SKM-1 (cell line): ENCODE data around the gene CORO2B.

Experiments
- DNase-seq: peaks from one replicate; lab custom pipeline; 2025; ENCODE audit not compliant: unreplicated experiment; lab: John Stamatoyannopoulos, UW

The CORO2B gene

DNA sequence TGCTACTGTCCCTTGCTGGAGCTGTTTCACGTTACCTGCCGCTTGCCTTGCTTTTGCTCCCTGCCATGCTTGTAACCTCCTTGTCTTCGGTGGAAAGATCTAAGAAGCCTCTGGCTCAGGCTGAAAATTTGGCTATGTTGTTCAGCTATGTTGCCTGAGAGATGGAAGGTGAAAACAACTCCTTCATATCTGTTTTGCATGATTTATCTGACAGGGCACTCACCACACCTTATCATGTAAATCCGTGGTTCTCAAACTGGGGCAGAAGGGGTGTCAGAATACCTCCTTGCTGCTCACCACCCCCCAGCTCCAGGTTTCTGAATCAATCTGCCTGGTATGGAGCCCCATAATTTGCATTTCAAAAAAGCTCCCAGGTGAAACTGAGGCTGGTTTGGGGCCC lies 6.5 kb upstream of the CORO2B start:
- no peak for DNase-seq

DNA sequence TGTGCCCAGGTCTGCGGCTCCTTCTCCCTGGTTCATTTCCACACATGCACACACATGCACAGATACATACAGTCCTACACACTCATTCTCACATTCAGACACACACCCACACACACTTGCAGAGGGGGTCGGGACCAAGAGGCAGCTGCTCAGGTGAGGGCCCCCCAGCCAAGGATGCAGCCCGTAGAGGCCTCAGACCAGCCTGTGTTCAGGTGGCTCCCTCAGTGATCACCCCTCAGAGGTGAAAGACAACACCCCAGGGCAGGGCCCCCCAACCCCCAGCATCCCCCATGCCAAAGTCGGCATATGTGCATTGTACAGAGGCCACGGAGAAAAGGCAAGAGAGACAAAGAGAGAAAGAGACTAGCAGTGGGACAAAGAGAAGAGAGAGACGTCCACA lies 5.9 kb upstream of the CORO2B start:
- no peak for DNase-seq

GRCh38 chr15:68574046-68574445 lies 4.7 kb upstream of the CORO2B start:
- no peak for DNase-seq

DNA sequence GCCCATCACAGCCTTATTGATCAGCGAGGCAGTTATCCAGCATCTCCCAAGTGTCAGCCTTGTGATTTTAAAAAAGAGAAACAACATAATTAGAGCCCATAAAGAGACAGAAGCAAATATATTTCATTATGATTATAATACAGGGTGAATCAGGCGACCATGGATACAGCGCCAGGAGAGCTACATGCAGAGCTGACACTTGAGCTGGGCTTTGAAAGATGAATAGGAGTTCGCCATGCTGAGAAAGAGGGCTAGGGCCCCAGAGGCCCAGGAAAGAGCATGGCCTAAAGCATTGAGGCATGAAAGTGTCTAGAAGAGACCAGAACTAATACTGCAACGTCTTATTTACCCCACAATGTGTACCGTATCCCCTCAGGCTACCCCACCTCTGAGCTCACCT lies 4.2 kb upstream of the CORO2B start:
- DNase-seq: no peak

- DNase-seq: no peak
Measured at GRCh38 chr15:68576235-68576892, 2.4 kb upstream of the CORO2B start.

DNA sequence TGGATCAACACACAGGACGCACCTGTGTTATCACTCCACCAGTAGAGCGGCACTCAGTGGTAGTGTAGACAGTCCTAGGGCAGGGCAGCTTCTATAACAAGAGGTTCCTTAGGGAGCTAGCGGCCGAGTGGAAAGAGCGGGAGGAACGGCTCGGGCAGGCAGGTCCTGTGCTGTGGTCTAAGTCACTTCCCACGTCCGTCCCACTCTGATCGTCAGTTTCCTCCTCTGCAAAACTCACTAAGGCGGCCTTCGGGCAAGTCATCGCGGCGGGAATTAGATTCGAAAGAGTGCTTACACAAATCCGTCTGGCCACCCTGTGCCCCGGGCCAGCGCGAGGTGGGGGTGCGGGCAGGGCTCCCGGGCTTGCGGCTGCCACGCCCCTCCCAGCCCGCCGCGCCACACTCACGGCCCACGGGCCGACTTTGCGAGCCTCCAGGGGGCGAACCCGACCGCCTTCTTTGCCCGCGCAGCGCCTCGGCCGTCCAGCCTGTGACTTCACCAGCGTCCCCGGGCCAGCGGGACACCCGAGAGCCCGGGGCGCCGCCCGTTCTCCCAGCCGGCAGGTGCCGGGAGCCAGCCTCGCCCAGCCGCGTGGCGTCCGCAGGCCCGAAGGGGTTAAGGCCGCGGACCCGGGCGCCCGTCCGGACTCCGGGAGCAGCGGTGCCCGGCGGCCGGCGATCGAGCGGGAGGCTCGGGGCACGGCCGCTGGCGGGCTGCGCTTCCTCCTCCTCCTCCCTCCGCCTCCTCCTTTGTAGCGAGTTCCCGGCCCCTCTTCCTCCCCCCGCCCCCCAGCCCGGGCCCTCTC lies 416 bp upstream of the CORO2B start:
- DNase-seq: no peak

DNA sequence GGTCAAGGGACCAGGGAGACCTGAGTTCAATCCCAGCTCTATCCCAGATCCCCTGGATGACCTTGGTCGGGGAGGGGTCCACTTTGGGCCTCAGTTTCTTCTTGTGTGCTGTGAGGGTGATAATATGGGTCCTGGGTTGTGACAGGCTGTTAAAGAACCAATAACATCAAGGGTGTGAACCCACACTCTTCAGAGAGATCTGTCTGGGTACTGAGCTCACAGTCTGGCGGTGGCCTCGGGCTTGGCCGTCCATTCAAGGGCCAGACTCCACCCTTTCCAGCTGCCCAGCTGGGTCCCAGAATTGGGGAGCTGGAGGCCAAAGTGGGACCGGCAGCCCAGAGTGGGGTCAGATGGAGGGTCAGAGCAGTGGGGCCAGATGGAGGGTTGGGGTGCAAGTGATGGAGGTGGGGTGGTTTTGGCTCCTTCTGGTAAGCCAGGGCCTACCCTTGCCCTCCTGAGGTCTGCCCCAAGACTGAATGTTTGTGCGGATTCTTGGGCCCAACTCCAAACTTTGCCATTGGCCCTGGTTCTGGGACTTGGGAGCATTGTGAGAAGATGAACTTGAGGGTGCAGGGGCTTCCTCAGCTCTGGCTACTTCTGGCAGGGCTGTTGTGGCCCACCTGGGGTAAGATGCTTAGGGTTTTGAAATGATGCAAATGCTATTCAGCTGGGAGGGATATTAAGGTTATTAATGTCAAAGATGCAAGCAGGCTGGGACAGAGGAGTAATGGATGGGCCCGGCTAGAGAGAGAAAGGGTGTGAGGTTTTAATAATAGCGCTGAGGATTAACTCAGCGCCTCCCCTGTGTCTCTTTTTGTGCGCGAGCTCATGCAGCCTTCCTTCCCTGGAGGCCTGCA lies 1.5 kb downstream of the CORO2B start:
- DNase-seq: no peak

GRCh38 chr15:68580883-68581155 lies 2.0 kb downstream of the CORO2B start:
- no peak for DNase-seq

DNA sequence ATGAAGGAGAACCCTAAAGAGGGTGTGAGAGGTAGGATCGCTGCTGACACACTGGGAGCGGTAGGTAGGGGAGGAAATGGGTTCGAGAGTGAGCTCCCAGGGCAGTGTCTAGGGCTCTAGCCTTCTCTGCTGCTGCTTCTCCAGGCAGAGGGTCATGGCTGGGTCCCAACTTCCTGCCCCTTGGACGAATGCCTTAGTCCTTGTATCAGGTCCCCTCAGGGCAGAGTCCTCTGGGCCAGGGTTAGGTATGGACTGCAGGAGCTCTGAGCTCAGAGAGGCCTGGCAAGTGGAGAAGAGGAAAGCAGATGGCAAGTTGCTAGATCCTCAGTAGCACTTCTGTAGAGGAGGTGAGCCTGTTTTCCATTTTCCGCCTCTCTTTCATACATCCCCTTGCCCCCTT lies 2.9 kb downstream of the CORO2B start:
- no peak for DNase-seq

GRCh38 chr15:68582236-68582635 lies 3.4 kb downstream of the CORO2B start:
- no peak for DNase-seq

DNA sequence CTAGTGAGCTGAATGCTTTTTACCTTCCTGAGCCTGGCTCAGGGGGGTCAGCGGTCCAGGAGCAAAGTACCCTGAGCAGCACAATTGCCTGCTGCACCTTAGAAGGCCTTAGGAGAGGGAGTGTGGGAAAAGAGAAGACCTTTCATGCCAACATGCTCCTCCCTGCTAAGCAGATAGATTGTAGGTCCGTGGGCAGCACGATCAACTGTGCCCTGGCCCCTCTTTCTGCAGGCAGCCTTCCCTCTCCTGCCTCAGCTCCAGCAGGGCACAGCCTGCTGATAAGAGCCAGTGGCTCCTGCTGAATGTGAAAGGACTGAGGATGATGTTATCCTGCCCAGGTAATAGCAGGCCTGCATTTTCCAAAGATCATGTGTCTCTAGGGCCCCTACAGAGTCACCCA lies 4.1 kb downstream of the CORO2B start:
- DNase-seq: no peak

DNA sequence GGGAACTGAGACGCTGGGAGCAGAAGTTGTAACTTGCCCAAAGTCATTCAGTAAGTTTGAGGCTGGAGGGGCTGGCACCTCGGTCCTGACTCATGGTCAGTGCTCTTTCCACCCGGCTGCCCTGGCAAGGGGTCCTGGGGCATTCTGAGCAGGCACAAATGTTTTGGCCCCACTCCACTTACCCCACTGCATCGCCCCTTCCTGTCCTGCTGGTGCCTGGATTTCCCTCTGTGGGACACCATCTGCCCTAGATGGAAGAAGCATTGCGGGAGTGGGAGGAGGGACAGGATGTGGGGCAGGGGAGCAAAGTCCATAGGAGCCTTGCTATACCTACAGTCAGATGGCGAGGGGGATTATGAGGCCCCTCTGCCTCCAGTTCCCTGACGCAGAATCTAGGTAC lies 4.5 kb downstream of the CORO2B start:
- DNase-seq: no peak

GRCh38 chr15:68583936-68584755 lies 5.4 kb downstream of the CORO2B start:
- no peak for DNase-seq

- no peak for DNase-seq
Measured at GRCh38 chr15:68584756-68585573, 6.2 kb downstream of the CORO2B start.

GRCh38 chr15:68585574-68586273 lies 6.9 kb downstream of the CORO2B start:
- no peak for DNase-seq

GRCh38 chr15:68586274-68586961 lies 7.6 kb downstream of the CORO2B start:
- DNase-seq: no peak

GRCh38 chr15:68587769-68588385 lies 9.1 kb downstream of the CORO2B start:
- no peak for DNase-seq

- no peak for DNase-seq
Measured at GRCh38 chr15:68589053-68589452, 10.3 kb downstream of the CORO2B start.
